Subcutaneous abdominal adipose tissue (tissue), 5 donors: ENCODE measurements around the gene KCNT2.
"Not testable (repeated sequence)": the region's sequence is repeated elsewhere in the genome, so short reads cannot be mapped to it uniquely, and the experiment has no call there.

Experiments used
- H3K27ac ChIP-seq: one replicate; pipeline ENCODE4 v1.7.0; 2013; ENCODE audit warnings: low read depth, mild to moderate bottlenecking, inconsistent platforms, low read length, moderate library complexity
- H3K27me3 ChIP-seq, 5 donors: one replicate each; pipeline ENCODE4 v1.7.0; 2013; ENCODE audit warnings: low read length in 5 of 5, inconsistent platforms in 1 of 5; ENCODE audit not compliant: control insufficient read depth in 5 of 5, insufficient read depth in 4 of 5
- H3K36me3 ChIP-seq, 5 donors: one replicate each; pipeline ENCODE4 v1.7.0; 2013; ENCODE audit warnings: low read length in 5 of 5; ENCODE audit not compliant: control insufficient read depth in 5 of 5, insufficient read depth in 5 of 5
- H3K4me1 ChIP-seq, 5 donors: one replicate each; pipeline ENCODE4 v1.7.0; 2013; ENCODE audit warnings: low read length in 5 of 5, mild to moderate bottlenecking in 3 of 5, moderate library complexity in 1 of 5; ENCODE audit not compliant: control insufficient read depth in 5 of 5, insufficient read depth in 5 of 5
- H3K4me3 ChIP-seq, 5 donors: one replicate each; pipeline ENCODE4 v1.7.0; 2013; ENCODE audit warnings: low read length in 5 of 5, low read depth in 1 of 5
- H3K9ac ChIP-seq, 5 donors: one replicate each; pipeline ENCODE4 v1.7.0; 2013; ENCODE audit warnings: low read length in 5 of 5, mild to moderate bottlenecking in 4 of 5, moderate library complexity in 3 of 5
- H3K9me3 ChIP-seq, 5 donors: one replicate each; pipeline ENCODE4 v1.7.0; 2013; ENCODE audit warnings: low read length in 5 of 5; ENCODE audit not compliant: control insufficient read depth in 5 of 5
- donor health status: healthy.
- donor health status: healthy.
- donor health status: healthy.
- donor health status: healthy.
- donor health status: healthy.

KCNT2 gene

DNA sequence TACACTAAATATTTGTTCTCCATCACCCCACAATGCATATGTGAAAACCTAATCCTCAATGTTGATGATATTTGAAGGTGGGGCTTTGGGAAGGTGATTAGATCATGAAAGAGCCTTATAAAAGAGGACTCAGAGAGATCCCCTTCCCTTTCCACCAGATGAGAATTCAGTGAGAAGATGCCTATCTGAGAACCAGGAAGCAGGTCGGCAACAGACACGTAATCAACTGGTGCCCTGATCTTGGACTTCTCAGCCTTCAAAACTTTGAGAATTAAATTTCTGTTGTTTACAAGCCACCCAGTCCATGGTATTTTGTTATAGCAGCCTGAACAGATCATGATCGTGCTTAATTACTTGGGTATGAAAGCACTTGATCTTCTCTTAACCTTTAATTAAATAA lies 329.4 kb downstream of the KCNT2 start:
- H3K9ac ChIP-seq: no peak overlapping the region
- no peaks in the 10 kb centered on the region for H3K36me3 ChIP-seq
- H3K4me3 ChIP-seq: no peak overlapping the region
- H3K9me3 ChIP-seq: no peaks in the 10 kb centered on the region
- no peaks in the 10 kb centered on the region for H3K27me3 ChIP-seq
- no peak overlapping the region for H3K27ac ChIP-seq
- H3K4me1 ChIP-seq: no peaks in the 10 kb centered on the region

- Histone ChIP-seq H3K9me3 (no peaks in the 10 kb centered on the region), H3K4me3 (no peak overlapping the region), H3K36me3 (no peaks in the 10 kb centered on the region), H3K27ac (no peak overlapping the region), H3K9ac (no peak overlapping the region), H3K27me3 (no peaks in the 10 kb centered on the region), H3K4me1 (no peaks in the 10 kb centered on the region)
These were observed 330.4 kb downstream of the KCNT2 start for GRCh38 chr1:196277860-196278259.

DNA sequence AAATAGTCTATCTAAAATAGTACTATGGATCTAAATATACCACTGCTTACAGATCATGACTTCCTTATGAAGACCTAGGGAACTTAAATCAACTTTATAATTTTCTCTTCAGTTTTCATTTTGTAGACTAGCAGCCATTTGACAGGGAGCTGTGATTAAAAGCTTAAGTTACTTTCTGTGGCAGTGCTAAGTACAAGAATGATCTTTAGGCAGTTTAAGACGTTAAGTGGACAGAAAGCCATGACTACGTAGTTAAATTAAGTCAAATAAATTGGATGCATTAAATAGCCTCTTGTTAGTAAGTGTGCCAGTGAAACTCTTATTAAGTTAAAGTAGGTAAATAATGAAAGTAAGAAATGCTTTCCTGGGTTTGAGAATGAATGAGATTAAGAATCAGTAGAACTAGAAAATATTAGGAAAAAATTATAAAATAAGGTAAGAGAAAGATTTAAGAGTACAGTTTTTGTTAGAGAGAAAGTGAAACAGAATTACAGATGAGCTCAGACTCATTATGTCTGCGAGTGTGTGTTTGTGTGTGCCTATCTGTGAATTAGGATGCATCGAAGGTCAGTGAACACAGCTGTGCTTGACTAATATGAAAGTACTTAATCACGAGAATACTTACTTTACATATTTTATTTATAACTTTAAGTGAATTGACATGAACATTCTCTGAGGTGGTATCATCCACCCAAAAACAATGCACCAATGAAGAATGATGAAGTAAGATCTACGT lies 336.9 kb downstream of the KCNT2 start:
- Histone ChIP-seq H3K36me3 (no peaks in the 10 kb centered on the region), H3K4me1 (no peaks in the 10 kb centered on the region), H3K27ac (no peak overlapping the region), H3K27me3 (no peaks in the 10 kb centered on the region), H3K9ac (no peak overlapping the region), H3K9me3 (no peaks in the 10 kb centered on the region), H3K4me3 (no peak overlapping the region)

DNA sequence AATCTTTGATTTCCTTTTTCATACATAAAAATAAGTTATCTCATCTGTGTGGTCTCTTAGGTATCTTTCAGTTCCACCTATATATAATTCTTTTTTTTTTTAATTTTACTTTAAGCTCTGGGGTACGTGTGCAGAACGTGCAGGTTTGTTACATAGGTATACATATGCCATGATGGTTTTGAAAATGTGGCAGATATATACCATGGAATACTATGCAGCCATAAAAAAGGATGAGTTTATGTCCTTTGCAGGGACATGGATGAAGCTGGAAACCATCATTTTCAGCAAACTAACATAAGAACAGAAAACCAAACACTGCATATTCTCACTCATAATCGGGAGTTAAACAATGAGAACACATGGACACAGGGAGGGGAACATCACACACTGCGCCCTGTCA lies 345.2 kb downstream of the KCNT2 start:
- not testable (repeated sequence) for H3K4me3 ChIP-seq, H3K36me3 ChIP-seq, H3K27ac ChIP-seq, H3K4me1 ChIP-seq, H3K27me3 ChIP-seq, H3K9ac ChIP-seq, H3K9me3 ChIP-seq

- H3K9ac ChIP-seq: no peak overlapping the region
- no peak overlapping the region for H3K27ac ChIP-seq
- H3K4me1 ChIP-seq: no peaks in the 10 kb centered on the region
- H3K9me3 ChIP-seq: no peaks in the 10 kb centered on the region
- H3K27me3 ChIP-seq: no peaks in the 10 kb centered on the region
- no peaks in the 10 kb centered on the region for H3K36me3 ChIP-seq
- no peak overlapping the region for H3K4me3 ChIP-seq
These were observed 348.0 kb downstream of the KCNT2 start for GRCh38 chr1:196260270-196260669.

- Histone ChIP-seq H3K4me1 (no peaks in the 10 kb centered on the region), H3K27ac (no peak overlapping the region), H3K9ac (no peak overlapping the region), H3K36me3 (no peaks in the 10 kb centered on the region), H3K4me3 (no peak overlapping the region), H3K27me3 (no peaks in the 10 kb centered on the region), H3K9me3 (no peaks in the 10 kb centered on the region)
These were observed 348.9 kb downstream of the KCNT2 start for GRCh38 chr1:196259316-196259715.

DNA sequence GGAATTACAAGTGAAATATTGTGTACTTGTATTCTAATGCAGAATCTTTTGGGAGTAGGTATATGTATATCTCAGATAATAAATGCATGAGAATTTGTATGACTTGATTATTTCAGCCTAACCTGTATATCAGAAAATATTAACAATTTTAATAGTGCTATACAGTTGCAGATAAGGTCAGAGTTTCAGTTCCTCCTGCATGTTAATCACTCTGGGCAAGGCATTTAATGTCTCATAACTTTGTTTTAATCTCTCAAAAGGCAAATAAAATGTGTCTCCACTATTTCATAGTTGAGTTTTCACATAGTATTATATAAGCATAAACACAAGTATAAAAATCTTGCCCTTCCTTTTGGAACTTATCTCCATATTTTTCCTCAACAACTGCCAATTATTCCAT lies 352.5 kb downstream of the KCNT2 start:
- H3K9me3 ChIP-seq: no peaks in the 10 kb centered on the region
- no peak overlapping the region for H3K27ac ChIP-seq
- H3K27me3 ChIP-seq: no peaks in the 10 kb centered on the region

GRCh38 chr1:196229546-196229945 lies 378.7 kb downstream of the KCNT2 start:
- Histone ChIP-seq H3K4me1 (no peaks in the 10 kb centered on the region), H3K4me3 (no peak overlapping the region), H3K27ac (no peak overlapping the region), H3K9me3 (no peaks in the 10 kb centered on the region), H3K36me3 (no peaks in the 10 kb centered on the region), H3K27me3 (no peaks in the 10 kb centered on the region), H3K9ac (no peak overlapping the region)

More for the DNA sequence above, 352.5 kb downstream of the KCNT2 start:
- Histone ChIP-seq H3K9ac (no peak overlapping the region), H3K4me3 (no peak overlapping the region), H3K36me3 (no peaks in the 10 kb centered on the region), H3K4me1 (no peaks in the 10 kb centered on the region)

DNA sequence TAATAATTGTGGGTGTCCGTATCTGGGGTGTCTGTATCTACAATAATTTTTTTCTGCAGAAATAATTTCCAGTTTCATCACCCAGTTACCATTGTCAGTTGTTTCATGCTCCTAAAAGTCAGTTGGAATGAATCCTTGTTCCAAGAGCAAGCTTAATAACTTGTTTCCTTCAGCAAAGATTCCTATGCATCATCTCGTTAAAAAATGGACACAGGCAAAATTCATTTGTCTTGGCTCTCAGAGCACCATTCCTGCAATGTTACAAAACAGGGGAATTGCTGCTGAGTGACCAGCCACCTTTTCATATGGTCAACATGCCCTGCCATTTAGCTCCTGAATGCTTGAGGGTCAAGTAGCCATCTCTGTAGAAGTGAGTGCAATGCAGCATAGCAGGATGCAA lies 393.4 kb downstream of the KCNT2 start:
- no peak overlapping the region for H3K27ac ChIP-seq
- no peak overlapping the region for H3K9ac ChIP-seq
- H3K4me1 ChIP-seq: no peaks in the 10 kb centered on the region
- H3K9me3 ChIP-seq: no peaks in the 10 kb centered on the region
- no peaks in the 10 kb centered on the region for H3K36me3 ChIP-seq
- H3K27me3 ChIP-seq: no peaks in the 10 kb centered on the region
- no peak overlapping the region for H3K4me3 ChIP-seq

DNA sequence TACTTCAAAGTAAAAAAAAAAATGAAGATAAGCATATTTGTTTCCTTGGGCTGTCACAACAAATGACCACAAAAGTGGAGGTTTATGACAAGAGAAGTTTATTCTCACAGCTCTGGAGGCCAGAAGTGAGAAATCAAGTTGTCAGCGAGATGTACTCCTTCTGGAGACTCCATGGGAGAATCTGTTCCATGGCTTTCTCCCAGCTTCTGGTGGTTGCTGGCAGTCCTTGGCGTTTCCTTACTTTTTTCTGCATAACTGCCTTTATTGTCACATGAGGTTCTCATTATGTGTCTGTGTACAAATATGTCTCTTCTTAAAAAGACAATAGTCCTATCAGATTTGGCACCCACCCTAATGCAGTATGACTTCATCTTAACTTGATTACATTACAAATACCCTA lies 398.3 kb downstream of the KCNT2 start:
- no peak overlapping the region for H3K4me3 ChIP-seq
- H3K27me3 ChIP-seq: no peaks in the 10 kb centered on the region
- H3K27ac ChIP-seq: no peak overlapping the region
- peaks cover 0 to 3% (median 0%) of the 10 kb centered on the region in 5 donors for H3K9me3 ChIP-seq
- H3K9ac ChIP-seq: no peak overlapping the region
- H3K4me1 ChIP-seq: no peaks in the 10 kb centered on the region
- no peaks in the 10 kb centered on the region for H3K36me3 ChIP-seq
